Epithelial cell of proximal tubule (primary cell): ENCODE results near the gene UBE2G2. TPM values are rescaled to one million over a fixed set of nuclear protein-coding genes. Genes with fewer than 3 reads are reported as not detected.
"Not testable (repeated sequence)": the region's sequence is repeated elsewhere in the genome, so short reads cannot be mapped to it uniquely, and the experiment has no call there.

Experiments
- DNase-seq: peaks from one replicate; pipeline ENCODE4 v3.0.0-alpha.2; 2011; ENCODE audit warnings: low read depth
- H3K4me3 ChIP-seq: 2 replicates; pipeline ENCODE4 v1.5.1; 2011; ENCODE audit warnings: low read depth, mild to moderate bottlenecking, low read length
- CTCF ChIP-seq: conservative IDR thresholded peaks from 2 replicates; pipeline ENCODE4 v1.5.1; 2012; ENCODE audit warnings: low read depth, mild to moderate bottlenecking, low read length
- total RNA-seq: library from RNA; depleted of rRNA; stranded (reverse); fragments of >200 nt; gene quantifications from 2 replicates; pipeline ENCODE4 v1.2.3, GENCODE V29; 2015

UBE2G2 gene
- total RNA-seq, 1 donor from 2014 or later: 29.6 TPM

GRCh38 chr21:44835647-44835973, 34.0 kb upstream of the UBE2G2 start:
- DNase-seq: no peak
- no peak for TF ChIP-seq CTCF
- H3K4me3 ChIP-seq: no peak overlapping the region

- no peak for TF ChIP-seq CTCF
These were observed 33.5 kb upstream of the UBE2G2 start for GRCh38 chr21:44834951-44835646.

GRCh38 chr21:44834231-44834950, 32.8 kb upstream of the UBE2G2 start:
- no peak for DNase-seq
- TF ChIP-seq CTCF: no peak
- no peak overlapping the region for H3K4me3 ChIP-seq

More at GRCh38 chr21:44834951-44835646, 33.5 kb upstream of the UBE2G2 start:
- no peak for DNase-seq
- no peak overlapping the region for H3K4me3 ChIP-seq

- no peak for TF ChIP-seq CTCF
- DNase-seq: no peak
- H3K4me3 ChIP-seq: no peak overlapping the region
These were observed 32.0 kb upstream of the UBE2G2 start for GRCh38 chr21:44833663-44834062.

- H3K4me3 ChIP-seq, DNase-seq: not testable (repeated sequence)
These were observed 31.1 kb upstream of the UBE2G2 start for GRCh38 chr21:44832516-44833255.

GRCh38 chr21:44831227-44831860, 29.7 kb upstream of the UBE2G2 start:
- DNase-seq: no peak
- TF ChIP-seq CTCF: no peak
- no peak overlapping the region for H3K4me3 ChIP-seq

- no peak for TF ChIP-seq CTCF
- DNase-seq: no peak
- no peak overlapping the region for H3K4me3 ChIP-seq
These were observed 28.0 kb upstream of the UBE2G2 start for GRCh38 chr21:44829507-44830092.
